ENCODE measurements around the gene YDJC. TPM values are rescaled to one million over a fixed set of nuclear protein-coding genes. Genes with fewer than 3 reads are reported as not detected.
"Not testable (repeated sequence)": the region's sequence is repeated elsewhere in the genome, so short reads cannot be mapped to it uniquely, and the experiment has no call there.

The YDJC gene
- total RNA-seq, 1 donor from 2014 or later: 34.0 TPM

- H3K9me3 ChIP-seq (ENCODE audit: insufficient read depth, low read depth, low read length): no peaks in the 10 kb centered on the region
- Mint-ChIP-seq H3K27ac (ENCODE audit: unreplicated experiment) (no peak overlapping the region), H3K36me3 (ENCODE audit: low read depth, unreplicated experiment) (peaks cover 24% of the 10 kb centered on the region), H3K9me3 (ENCODE audit: unreplicated experiment) (no peaks in the 10 kb centered on the region), H3K4me3 (ENCODE audit: unreplicated experiment) (no peak overlapping the region), H3K27me3 (ENCODE audit: low read depth, unreplicated experiment) (no peaks in the 10 kb centered on the region), H3K4me1 (ENCODE audit: low read depth, unreplicated experiment) (peaks cover 7% of the 10 kb centered on the region)
- H3K79me2 ChIP-seq (ENCODE audit: insufficient read depth, low read length): peaks cover 94% of the 10 kb centered on the region
- H3K9ac ChIP-seq (ENCODE audit: low read length): no peak overlapping the region
- peaks cover 11% of the 10 kb centered on the region for H3K36me3 ChIP-seq (ENCODE audit: insufficient read depth, low read length)
- H3K4me1 ChIP-seq (ENCODE audit: insufficient read depth, low read length): no peaks in the 10 kb centered on the region
- no peak overlapping the region for H3K27ac ChIP-seq (ENCODE audit: low read depth, low read length)
- H4K20me1 ChIP-seq (ENCODE audit: insufficient read depth, low read length): peaks cover 89% of the 10 kb centered on the region
- DNase-seq (ENCODE audit: low read depth) (no peak), FAIRE-seq (no peak)
- no peak overlapping the region for H2AFZ ChIP-seq (ENCODE audit: low read depth, low read length)
- TF ChIP-seq, protein P1, sequence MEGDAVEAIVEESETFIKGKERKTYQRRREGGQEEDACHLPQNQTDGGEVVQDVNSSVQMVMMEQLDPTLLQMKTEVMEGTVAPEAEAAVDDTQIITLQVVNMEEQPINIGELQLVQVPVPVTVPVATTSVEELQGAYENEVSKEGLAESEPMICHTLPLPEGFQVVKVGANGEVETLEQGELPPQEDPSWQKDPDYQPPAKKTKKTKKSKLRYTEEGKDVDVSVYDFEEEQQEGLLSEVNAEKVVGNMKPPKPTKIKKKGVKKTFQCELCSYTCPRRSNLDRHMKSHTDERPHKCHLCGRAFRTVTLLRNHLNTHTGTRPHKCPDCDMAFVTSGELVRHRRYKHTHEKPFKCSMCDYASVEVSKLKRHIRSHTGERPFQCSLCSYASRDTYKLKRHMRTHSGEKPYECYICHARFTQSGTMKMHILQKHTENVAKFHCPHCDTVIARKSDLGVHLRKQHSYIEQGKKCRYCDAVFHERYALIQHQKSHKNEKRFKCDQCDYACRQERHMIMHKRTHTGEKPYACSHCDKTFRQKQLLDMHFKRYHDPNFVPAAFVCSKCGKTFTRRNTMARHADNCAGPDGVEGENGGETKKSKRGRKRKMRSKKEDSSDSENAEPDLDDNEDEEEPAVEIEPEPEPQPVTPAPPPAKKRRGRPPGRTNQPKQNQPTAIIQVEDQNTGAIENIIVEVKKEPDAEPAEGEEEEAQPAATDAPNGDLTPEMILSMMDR (IDR thresholded peaks at IDR 0.05; ENCODE audit: insufficient read depth, low read depth, low read length): no peak
- no peak for TF ChIP-seq EZH2 (IDR thresholded peaks at IDR 0.05; ENCODE audit: insufficient read depth, low read length)
- no peaks in the 10 kb centered on the region for H3K27me3 ChIP-seq (ENCODE audit: insufficient read depth, low read length)
- H3K4me2 ChIP-seq (ENCODE audit: low read length): no peak overlapping the region
- no peak overlapping the region for H3K4me3 ChIP-seq (ENCODE audit: insufficient read depth, low read depth, low read length)
Observed at GRCh38 chr22:21611210-21611977, 18.4 kb downstream of the YDJC start.

- Histone ChIP-seq H3K79me2 (ENCODE audit: insufficient read depth, low read length) (peaks cover 97% of the 10 kb centered on the region), H4K20me1 (ENCODE audit: insufficient read depth, low read length) (peaks cover 95% of the 10 kb centered on the region)
- not testable (repeated sequence) for H3K4me1 ChIP-seq (ENCODE audit: insufficient read depth, low read length); H2AFZ ChIP-seq (ENCODE audit: low read depth, low read length); H3K27me3 Mint-ChIP-seq (ENCODE audit: low read depth, unreplicated experiment); H3K27me3 ChIP-seq (ENCODE audit: insufficient read depth, low read length); H3K27ac Mint-ChIP-seq (ENCODE audit: unreplicated experiment); H3K4me3 Mint-ChIP-seq (ENCODE audit: unreplicated experiment); H3K9me3 ChIP-seq (ENCODE audit: insufficient read depth, low read depth, low read length); FAIRE-seq; H3K4me2 ChIP-seq (ENCODE audit: low read length); H3K9me3 Mint-ChIP-seq (ENCODE audit: unreplicated experiment); H3K4me3 ChIP-seq (ENCODE audit: insufficient read depth, low read depth, low read length); DNase-seq (ENCODE audit: low read depth); H3K27ac ChIP-seq (ENCODE audit: low read depth, low read length); H3K36me3 ChIP-seq (ENCODE audit: insufficient read depth, low read length); H3K9ac ChIP-seq (ENCODE audit: low read length); H3K4me1 Mint-ChIP-seq (ENCODE audit: low read depth, unreplicated experiment)
- peaks cover 17% of the 10 kb centered on the region for H3K36me3 Mint-ChIP-seq (ENCODE audit: low read depth, unreplicated experiment)
Observed at GRCh38 chr22:21609556-21610157, 20.2 kb downstream of the YDJC start.

- peaks cover 93% of the 10 kb centered on the region for H4K20me1 ChIP-seq (ENCODE audit: insufficient read depth, low read length)
- H3K27ac ChIP-seq (ENCODE audit: low read depth, low read length): no peak overlapping the region
- FAIRE-seq (no peak), DNase-seq (ENCODE audit: low read depth) (no peak)
- H2AFZ ChIP-seq (ENCODE audit: low read depth, low read length): no peak overlapping the region
- no peak for TF ChIP-seq EZH2 (IDR thresholded peaks at IDR 0.05; ENCODE audit: insufficient read depth, low read length)
- Mint-ChIP-seq H3K36me3 (ENCODE audit: low read depth, unreplicated experiment) (peaks cover 8% of the 10 kb centered on the region), H3K4me3 (ENCODE audit: unreplicated experiment) (no peak overlapping the region), H3K9me3 (ENCODE audit: unreplicated experiment) (no peaks in the 10 kb centered on the region), H3K4me1 (ENCODE audit: low read depth, unreplicated experiment) (peaks cover 7% of the 10 kb centered on the region), H3K27me3 (ENCODE audit: low read depth, unreplicated experiment) (no peaks in the 10 kb centered on the region), H3K27ac (ENCODE audit: unreplicated experiment) (no peak overlapping the region)
- H3K9ac ChIP-seq (ENCODE audit: low read length): no peak overlapping the region
- H3K9me3 ChIP-seq (ENCODE audit: insufficient read depth, low read depth, low read length): no peaks in the 10 kb centered on the region
- H3K36me3 ChIP-seq (ENCODE audit: insufficient read depth, low read length): peaks cover 8% of the 10 kb centered on the region
- H3K27me3 ChIP-seq (ENCODE audit: insufficient read depth, low read length): no peaks in the 10 kb centered on the region
- no peak overlapping the region for H3K4me3 ChIP-seq (ENCODE audit: insufficient read depth, low read depth, low read length)
- H3K79me2 ChIP-seq (ENCODE audit: insufficient read depth, low read length): peaks cover 99% of the 10 kb centered on the region
- H3K4me2 ChIP-seq (ENCODE audit: low read length): no peak overlapping the region
- no peaks in the 10 kb centered on the region for H3K4me1 ChIP-seq (ENCODE audit: insufficient read depth, low read length)
Observed at GRCh38 chr22:21606775-21607174, 23.0 kb downstream of the YDJC start.
